ENCODE data around the gene NRG3. TPM values are rescaled to one million over a fixed set of nuclear protein-coding genes. Genes with fewer than 3 reads are reported as not detected.
A peak's percentile ranks its signal among the peaks of the same experiment; 100 is the strongest.

Gene NRG3
- polyA plus RNA-seq, 3 donors: 12.9 to 15.5 (median 14.6) TPM

DNA sequence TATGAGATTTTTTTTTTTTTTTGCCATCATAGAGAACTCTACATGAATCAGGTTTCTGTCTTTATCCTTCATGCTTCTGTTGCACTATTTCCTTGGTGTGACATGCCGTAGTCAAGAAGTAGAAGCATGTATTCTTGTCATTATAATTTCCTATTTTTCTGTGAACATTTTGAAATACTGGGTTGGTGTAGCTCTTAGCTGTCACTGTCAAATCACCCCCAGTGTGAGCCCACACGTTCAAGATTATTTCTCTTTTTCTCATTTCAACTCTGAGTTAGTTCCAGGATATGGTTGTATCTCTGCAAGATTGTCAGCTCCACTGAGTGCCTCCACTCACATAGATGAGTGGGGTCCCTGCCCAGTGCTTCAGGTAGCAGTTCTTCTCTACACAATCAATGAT, 209.5 kb downstream of the NRG3 start:
- no peak for DNase-seq

DNA sequence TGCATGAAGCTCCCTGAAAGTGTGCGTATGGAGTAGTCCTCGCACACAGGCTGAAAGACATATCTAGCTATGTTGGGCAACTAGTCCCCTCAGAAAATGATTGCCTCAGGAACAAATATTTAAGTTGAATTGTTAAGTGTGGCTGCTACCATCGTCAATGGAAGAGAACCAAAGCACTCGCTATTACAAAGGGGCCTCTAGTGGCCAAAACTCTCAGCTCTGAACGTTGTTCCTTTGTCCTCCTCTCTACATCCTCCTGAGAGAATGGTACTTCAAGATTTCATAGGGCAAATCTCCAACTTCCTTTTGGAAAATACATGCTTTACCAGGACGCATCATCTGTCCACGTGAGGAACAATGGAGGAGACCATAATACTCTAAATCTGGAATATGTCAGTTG, 209.9 kb downstream of the NRG3 start:
- no peak for DNase-seq

- peak; percentile 7 for DNase-seq
Measured at GRCh38 chr10:82089327-82089726, 214.3 kb downstream of the NRG3 start.

- no peak for DNase-seq
Measured at GRCh38 chr10:82091413-82091812, 216.4 kb downstream of the NRG3 start.

DNA sequence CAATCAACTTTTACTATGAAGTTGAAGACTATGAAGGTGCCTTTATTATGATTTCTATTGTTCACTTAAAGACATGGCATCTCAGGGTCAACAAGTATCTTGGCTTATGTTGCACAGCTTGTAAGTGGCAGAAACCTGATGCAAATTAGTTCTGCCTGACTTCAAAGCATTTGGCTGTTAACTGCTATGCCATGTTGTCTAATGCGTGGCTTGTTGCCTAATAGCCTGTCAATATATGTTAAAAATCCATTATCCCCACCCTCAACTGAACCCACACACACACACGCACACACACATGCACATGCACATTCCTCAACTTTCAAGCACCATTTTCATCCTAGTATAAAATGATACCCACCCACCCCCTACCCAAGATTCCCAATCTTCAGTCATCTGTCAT, 217.1 kb downstream of the NRG3 start:
- no peak for DNase-seq

GRCh38 chr10:82124713-82125112, 249.7 kb downstream of the NRG3 start:
- DNase-seq: no peak

DNA sequence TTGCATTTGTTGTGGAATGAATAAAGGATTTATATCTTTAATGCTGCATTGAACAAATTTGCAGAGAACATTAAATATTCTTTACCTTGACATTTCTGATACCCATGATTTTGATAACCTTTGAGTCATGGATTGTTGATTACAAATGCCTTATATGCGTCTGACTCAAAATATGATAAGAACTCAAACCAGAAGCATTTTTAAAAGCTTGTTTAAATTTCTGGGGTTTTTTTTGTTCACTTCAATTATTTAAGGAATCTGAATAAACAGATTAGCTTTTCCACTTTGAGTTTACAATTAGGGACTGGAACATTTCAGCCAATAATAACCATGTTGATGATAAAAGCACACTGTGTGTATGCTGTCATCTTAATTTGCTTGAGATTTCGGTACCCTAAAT, 253.5 kb downstream of the NRG3 start:
- DNase-seq: no peak

DNA sequence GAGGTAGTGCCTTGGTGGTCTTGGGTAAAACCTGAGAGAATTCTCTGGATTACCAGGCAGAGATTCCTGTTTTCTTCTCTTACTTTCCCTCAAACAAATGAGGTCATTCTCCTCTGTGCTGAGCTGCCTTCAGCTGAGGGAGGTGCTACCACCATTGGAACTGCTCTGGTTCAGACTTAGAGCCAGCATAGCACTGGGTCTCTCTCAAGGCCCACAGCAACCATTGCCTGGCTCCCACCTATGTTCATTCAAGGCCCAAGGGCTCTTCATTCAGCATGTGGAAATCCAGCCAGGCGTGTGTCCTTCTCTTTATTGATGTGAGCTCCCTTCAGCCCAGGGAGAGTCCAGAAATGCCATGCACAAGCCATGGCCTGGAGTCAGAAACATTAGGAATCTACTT, 261.1 kb downstream of the NRG3 start:
- DNase-seq: no peak

DNA sequence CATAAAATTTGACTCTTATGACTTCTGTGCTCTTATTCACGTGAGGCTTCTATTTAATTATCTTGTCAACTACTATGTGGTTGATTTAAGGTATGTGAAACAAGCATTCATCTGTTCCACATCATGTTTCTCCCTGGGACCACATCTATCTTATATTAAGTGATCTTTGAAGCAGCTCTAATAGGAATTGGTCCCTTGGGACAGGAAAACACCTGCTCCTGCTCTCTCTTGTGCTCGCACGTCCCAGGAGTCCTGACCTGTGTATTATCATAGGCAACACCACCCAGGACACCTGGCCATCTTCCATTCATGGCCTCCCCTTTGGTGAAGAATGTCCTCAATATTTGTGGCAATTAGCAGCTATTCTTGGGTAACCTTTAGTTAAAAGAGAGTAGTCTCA, 269.2 kb downstream of the NRG3 start:
- DNase-seq: no peak

GRCh38 chr10:82148764-82149163, 273.8 kb downstream of the NRG3 start:
- no peak for DNase-seq

DNA sequence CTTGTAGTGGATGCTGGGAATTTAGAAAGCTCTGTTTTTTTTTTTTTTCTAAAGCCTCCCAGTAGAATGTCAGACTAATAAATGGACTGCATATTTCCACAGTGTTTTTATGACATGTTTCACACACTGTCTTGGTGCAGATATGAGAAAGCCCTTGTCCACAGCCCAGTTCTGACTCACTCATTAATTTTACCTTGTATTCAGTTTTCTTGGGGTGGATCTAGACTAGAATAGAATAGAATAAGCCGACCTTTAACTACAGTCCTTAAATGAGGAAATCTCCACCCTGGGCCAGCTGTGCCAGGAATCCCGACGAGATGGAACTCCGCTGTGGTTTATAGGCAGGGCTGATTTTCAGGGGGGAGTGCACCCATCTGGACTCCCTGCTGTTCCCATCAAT, 274.7 kb downstream of the NRG3 start:
- no peak for DNase-seq

- DNase-seq: peak; percentile 19
Measured at GRCh38 chr10:82150123-82150900, 275.3 kb downstream of the NRG3 start.

DNA sequence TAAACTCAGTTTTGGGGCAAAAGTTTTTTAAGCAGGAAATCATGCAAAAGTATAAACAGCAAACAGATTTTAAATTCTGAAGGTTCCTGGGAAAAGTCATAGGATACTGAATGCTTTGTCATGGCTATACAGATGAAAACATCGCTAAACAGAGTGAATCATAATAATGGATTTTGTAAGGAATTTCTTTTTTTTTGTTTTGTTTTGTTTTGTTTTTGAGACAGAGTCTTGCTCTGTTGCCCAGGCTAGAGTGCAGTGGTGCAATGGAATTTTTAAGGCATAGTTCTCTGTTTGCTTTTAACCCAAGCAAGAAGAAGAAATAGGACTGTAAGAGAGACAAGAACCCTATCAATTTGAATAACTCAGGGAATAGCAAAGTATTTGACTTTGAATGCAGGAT, 285.3 kb downstream of the NRG3 start:
- DNase-seq: no peak

- no peak for DNase-seq
Measured at GRCh38 chr10:82161264-82161663, 286.3 kb downstream of the NRG3 start.

GRCh38 chr10:82162549-82163195, 287.7 kb downstream of the NRG3 start:
- no peak for DNase-seq

DNA sequence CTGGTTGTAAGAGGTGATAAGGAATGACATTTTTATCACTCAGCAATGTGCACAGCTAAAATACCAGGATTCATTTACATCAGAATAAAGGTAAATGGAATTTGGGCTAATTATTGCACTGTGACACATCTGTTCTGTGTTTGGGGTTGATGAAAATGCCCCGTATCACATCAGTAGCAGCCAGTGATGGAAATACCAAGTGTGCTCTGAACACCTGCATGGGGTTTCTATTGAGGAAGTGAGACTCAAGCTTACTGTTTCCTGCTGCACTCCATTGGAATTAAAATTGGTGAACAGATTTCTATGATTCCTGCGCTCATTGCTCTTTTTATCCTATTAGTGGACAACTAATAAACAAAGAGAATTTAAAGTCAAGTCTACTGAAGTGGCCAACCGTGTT, 296.9 kb downstream of the NRG3 start:
- DNase-seq: no peak

DNA sequence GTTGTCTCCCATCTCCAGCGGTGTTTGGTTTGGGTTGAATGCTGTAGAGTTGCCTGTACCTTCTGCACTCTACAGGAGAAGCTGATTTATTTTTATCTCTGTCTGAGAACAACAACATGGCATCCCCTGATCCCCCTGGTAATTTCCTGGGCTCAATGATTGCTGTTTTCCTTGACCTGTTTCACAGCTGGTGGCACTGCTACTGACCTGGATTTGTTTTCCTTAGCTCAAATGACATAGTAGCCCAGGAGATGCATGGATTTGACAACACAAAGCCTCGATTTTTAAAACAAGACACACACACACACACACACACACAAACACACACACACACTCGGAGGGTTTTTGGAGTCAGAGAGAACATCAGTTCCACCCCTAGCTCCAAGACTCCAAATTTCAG, 301.6 kb downstream of the NRG3 start:
- DNase-seq: peak; percentile 71

DNA sequence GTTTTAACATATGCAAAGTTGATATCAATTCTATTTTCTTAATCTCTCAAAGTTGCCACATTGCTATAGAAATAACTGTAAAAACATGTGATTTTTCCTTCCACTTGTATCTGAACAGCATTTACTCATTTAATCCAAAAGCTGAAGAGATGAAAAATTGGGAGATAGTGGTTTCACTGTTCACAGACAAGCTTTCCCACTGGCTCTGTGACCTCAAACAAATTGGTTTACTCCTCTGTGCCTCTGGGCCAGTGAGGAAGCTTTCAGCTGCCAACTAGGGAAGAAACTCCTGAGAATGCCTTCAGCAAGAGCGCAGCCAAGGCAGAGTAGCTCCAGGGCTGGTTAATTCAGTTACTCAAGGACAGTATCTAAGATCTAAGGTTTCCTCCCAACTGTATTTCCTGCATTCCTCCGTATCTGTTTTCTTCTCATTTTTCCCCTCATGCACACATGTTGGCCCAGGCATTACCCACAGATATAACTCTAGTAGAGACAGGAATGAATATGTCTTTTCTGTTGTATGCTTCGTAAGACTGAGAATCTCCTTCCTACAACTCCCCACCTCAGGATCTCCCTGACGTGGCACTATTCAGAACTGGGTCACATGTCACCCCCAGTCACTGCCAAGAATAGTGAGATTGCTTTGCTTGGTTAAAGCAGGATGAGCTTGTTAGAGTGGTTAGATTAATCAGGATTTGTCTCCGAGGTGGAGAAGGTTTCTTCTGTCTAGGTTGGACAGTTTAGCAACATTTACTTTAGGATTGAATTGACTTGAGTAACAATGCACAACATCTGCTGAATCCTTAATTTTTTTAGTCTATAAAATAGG, 315.7 kb downstream of the NRG3 start:
- peak; percentile 35 for DNase-seq

DNA sequence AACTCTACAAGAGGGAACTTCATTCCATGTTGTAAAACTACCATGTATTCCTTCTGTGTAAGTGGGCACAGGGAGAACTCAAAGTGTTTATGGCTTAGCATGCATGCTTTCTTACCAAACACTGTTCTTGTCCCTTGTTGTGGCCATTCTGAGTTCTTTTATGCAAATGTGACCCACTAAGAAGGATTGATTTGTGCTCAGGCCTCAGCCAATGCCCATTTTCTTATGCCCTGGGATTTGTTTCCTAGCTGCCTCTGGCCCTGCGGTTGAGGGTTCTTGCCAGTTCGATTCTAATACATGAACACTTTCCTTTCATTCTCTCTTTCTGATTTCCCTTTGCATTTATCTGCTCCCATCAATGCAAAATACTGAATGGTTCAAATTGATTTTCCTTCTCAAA, 316.7 kb downstream of the NRG3 start:
- no peak for DNase-seq

- no peak for DNase-seq
Measured at GRCh38 chr10:82192665-82193064, 317.7 kb downstream of the NRG3 start.

GRCh38 chr10:82194419-82194818, 319.4 kb downstream of the NRG3 start:
- DNase-seq: no peak

DNA sequence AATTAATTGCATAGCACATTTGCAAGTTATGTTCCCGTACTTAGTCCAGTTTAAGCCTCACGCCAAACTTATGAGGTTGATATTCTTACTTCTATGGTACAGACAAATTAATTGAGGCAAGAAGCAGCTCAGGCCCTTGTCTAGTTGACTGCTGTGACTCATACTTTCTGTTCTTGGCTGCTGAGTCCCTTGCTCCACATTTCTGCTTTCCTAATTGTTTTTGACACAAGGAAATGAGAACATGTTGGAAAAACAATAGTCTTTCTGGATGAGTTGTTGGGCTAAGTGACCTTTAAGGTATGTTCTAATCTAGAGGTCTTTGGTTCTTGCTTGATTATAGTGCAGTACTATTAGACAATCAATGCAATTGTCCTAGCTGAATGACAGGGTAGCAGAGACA, 331.8 kb downstream of the NRG3 start:
- no peak for DNase-seq

DNA sequence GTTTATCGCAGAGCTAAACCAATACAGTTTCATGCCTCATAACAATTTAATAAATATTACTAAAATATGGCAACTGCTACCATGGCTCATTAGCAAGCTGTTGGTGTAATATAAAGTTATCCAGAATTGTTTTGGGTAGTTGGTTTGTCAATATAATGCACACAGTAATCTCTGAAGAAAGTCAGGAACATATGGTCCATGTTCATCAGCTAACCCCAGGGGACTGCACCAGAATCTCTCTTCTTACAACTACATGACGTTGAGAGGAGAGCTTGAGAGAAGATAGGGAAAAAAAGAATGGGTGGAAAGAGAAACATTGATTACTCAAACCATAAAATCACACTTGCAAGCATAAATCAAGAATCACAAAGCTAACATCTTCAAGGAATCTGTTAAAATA, 333.7 kb downstream of the NRG3 start:
- DNase-seq: no peak

Data from renal pelvis (tissue), 4 donors.